ENCODE data around the gene SYAP1.

DNA sequence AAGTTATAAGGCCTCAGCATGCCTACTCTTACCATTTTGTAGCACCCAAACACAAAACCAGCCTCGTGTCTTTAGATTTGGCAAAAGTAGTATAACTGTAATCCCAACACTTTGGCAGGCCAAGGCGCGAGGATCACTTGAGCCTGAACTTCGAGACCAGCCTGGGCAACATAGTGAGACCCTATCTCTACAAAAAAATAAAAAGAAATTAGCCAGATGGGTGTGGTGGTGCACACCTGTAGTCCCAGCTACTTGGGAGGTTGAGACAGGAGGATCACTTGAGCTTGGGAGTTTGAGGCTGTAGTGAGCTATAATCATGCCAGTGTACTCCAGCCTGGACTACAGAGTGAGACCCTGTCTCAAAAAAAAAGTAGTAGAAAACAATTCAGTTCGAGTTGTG, 17.6 kb downstream of the SYAP1 start:
- TF ChIP-seq CTCF (IDR thresholded peaks at IDR 0.05; ENCODE audit: borderline replicate concordance, extremely low read depth, low read length, poor library complexity, severe bottlenecking) (no peak), EZH2 (IDR thresholded peaks at IDR 0.05; ENCODE audit: borderline replicate concordance, low read depth, low read length, severe bottlenecking) (no peak)
